ENCODE data around the gene ODC1.

The ODC1 gene

DNA sequence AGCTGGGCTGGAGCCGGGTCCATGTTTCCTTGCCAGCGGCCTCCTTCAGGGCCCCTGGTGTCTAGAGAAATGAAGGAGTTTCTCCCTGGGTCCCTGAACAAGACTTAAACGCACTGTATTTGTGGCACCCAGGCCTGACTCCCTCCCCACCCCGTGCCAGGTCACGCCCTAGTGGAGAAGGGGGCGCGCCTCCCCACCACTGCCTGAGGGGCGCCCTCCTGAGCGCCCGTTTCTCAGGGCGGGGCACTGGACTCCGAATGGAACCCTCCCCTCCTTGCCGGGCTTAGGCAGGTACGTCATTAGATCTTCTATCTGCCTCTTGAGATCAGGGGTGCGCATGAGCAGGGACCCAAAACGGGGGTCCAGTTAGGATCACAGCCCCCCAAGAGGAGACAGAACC is 16.3 kb downstream of the ODC1 start:
- DNase-seq (ENCODE audit: low read depth), result no peak
- H3K4me3 ChIP-seq (ENCODE audit: low read depth, low read length), result no peak overlapping the region
- TF ChIP-seq MYC (IDR thresholded peaks at IDR 0.05; ENCODE audit: low read depth, low read length), result no peak
- TF ChIP-seq, protein P1, sequence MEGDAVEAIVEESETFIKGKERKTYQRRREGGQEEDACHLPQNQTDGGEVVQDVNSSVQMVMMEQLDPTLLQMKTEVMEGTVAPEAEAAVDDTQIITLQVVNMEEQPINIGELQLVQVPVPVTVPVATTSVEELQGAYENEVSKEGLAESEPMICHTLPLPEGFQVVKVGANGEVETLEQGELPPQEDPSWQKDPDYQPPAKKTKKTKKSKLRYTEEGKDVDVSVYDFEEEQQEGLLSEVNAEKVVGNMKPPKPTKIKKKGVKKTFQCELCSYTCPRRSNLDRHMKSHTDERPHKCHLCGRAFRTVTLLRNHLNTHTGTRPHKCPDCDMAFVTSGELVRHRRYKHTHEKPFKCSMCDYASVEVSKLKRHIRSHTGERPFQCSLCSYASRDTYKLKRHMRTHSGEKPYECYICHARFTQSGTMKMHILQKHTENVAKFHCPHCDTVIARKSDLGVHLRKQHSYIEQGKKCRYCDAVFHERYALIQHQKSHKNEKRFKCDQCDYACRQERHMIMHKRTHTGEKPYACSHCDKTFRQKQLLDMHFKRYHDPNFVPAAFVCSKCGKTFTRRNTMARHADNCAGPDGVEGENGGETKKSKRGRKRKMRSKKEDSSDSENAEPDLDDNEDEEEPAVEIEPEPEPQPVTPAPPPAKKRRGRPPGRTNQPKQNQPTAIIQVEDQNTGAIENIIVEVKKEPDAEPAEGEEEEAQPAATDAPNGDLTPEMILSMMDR (IDR thresholded peaks at IDR 0.05; ENCODE audit: low read depth, low read length), result no peak
- no peak for TF ChIP-seq POLR2A (IDR thresholded peaks at IDR 0.05; ENCODE audit: extremely low read depth, insufficient read length)
- TF ChIP-seq, protein P2, sequence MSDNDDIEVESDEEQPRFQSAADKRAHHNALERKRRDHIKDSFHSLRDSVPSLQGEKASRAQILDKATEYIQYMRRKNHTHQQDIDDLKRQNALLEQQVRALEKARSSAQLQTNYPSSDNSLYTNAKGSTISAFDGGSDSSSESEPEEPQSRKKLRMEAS (IDR thresholded peaks at IDR 0.05; ENCODE audit: low read depth, low read length), result no peak

DNA sequence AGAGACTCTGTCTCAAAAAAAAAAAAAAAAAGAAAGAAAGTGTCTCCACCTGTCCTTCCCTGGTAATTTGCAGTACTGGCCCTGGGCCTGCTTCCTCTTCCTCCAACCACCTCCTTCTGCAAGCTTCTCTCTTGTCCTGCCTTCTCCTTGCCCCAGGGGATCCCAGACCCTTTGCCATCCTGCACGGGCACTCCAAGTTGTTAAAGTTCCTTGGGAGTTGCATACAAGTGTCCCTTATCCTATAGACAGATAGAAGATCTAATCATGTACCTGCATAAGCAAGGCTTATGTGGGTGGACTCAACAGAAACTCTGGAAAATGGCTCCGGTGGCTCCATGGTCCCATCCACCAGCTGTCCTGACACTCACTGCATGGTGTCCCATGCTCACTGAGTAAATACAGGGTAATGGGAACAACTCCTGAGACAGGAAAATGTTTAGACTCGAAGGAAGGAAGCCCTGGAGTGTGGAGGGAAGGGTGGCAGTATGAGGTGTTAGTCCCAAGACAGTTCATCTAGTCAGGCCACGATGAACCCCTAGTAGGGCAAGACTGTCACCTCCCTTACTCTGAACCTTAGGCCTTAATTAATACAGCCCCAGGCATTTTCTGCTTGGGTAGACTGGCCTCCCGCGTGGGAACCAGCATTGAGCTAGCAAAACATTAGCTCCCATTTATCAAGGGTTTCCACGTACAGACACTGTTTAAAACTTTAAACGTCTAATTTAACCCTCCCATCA is 17.1 kb downstream of the ODC1 start:
- no peak overlapping the region for H3K4me3 ChIP-seq (ENCODE audit: low read depth, low read length)
- TF ChIP-seq, protein P1 (IDR thresholded peaks at IDR 0.05; ENCODE audit: low read depth, low read length), result no peak
- TF ChIP-seq POLR2A (IDR thresholded peaks at IDR 0.05; ENCODE audit: extremely low read depth, insufficient read length) (no peak), MYC (IDR thresholded peaks at IDR 0.05; ENCODE audit: low read depth, low read length) (no peak)
- TF ChIP-seq, protein P2 (IDR thresholded peaks at IDR 0.05; ENCODE audit: low read depth, low read length), result no peak
- DNase-seq (ENCODE audit: low read depth), result no peak

- TF ChIP-seq, protein P2 (IDR thresholded peaks at IDR 0.05; ENCODE audit: low read depth, low read length), result no peak
- TF ChIP-seq, protein P1 (IDR thresholded peaks at IDR 0.05; ENCODE audit: low read depth, low read length), result no peak
- TF ChIP-seq POLR2A (IDR thresholded peaks at IDR 0.05; ENCODE audit: extremely low read depth, insufficient read length) (no peak), MYC (IDR thresholded peaks at IDR 0.05; ENCODE audit: low read depth, low read length) (no peak)
- no peak overlapping the region for H3K4me3 ChIP-seq (ENCODE audit: low read depth, low read length)
- no peak for DNase-seq (ENCODE audit: low read depth)
Measured at GRCh38 chr2:10428924-10429323, 19.2 kb downstream of the ODC1 start.

- H3K4me3 ChIP-seq (ENCODE audit: low read depth, low read length), result no peak overlapping the region
- DNase-seq (ENCODE audit: low read depth), result no peak
- no peak for TF ChIP-seq POLR2A (IDR thresholded peaks at IDR 0.05; ENCODE audit: extremely low read depth, insufficient read length)
- TF ChIP-seq MYC (IDR thresholded peaks at IDR 0.05; ENCODE audit: low read depth, low read length), result no peak
- TF ChIP-seq, protein P2 (IDR thresholded peaks at IDR 0.05; ENCODE audit: low read depth, low read length), result no peak
- TF ChIP-seq, protein P1 (IDR thresholded peaks at IDR 0.05; ENCODE audit: low read depth, low read length), result no peak
Measured at GRCh38 chr2:10428355-10428754, 19.8 kb downstream of the ODC1 start.

DNA sequence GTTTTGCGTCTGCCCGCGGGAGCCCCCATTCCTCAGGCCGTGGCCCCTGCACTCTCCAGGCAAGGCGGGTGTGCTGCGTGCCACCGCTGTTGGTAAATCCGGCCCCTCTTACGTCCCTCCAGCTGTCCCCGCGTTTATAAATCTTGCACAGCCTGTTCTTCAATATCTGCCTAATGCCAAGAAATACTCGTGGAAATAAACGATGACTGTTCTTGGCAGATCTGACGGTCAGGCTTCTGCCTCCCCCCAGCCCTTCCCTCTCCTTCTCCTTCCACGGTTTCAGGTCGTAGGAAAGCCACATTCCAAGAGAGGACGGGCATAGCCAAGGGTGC is 20.5 kb downstream of the ODC1 start:
- TF ChIP-seq, protein P1 (IDR thresholded peaks at IDR 0.05; ENCODE audit: low read depth, low read length), result no peak
- TF ChIP-seq MYC (IDR thresholded peaks at IDR 0.05; ENCODE audit: low read depth, low read length) (no peak), POLR2A (IDR thresholded peaks at IDR 0.05; ENCODE audit: extremely low read depth, insufficient read length) (no peak)
- TF ChIP-seq, protein P2 (IDR thresholded peaks at IDR 0.05; ENCODE audit: low read depth, low read length), result no peak
- DNase-seq (ENCODE audit: low read depth), result no peak
- H3K4me3 ChIP-seq (ENCODE audit: low read depth, low read length), result no peak overlapping the region

All from NB4 (cell line).